PFSK-1 (cell line): Measurements from ENCODE around the gene VRK3.

Experiments
- FOXP2 ChIP-seq: optimal IDR thresholded peaks from 2 replicates; pipeline ENCODE3; 2011; ENCODE audit warnings: borderline replicate concordance, control low read depth, inconsistent platforms; ENCODE audit not compliant: insufficient read depth; ENCODE audit errors: extremely low read length, extremely low read depth
- POLR2AphosphoS5 ChIP-seq: IDR thresholded peaks from 2 replicates; pipeline ENCODE4 v1.6.1; 2012; ENCODE audit warnings: low read depth, mild to moderate bottlenecking, control low read depth, low read length, moderate library complexity
- SIN3A ChIP-seq: IDR thresholded peaks from 2 replicates; pipeline ENCODE4 v1.6.1; 2012; ENCODE audit warnings: mild to moderate bottlenecking, low read length, moderate library complexity, borderline replicate concordance; ENCODE audit not compliant: insufficient read depth
- TAF1 ChIP-seq: IDR thresholded peaks from 2 replicates; pipeline ENCODE4 v1.6.1; 2012; ENCODE audit warnings: low read length, control low read depth, borderline replicate concordance; ENCODE audit not compliant: insufficient read depth
- TF ChIP-seq, protein P1 (sequence below), 2 experiments: IDR thresholded peaks; 2 replicates each; pipeline versions ENCODE4 v1.6.1 to v1.8.0; 2011 to 2012; ENCODE audit warnings: low read depth in 2 of 2, low read length in 2 of 2, control low read depth in 1 of 2, inconsistent platforms in 1 of 2, mild to moderate bottlenecking in 1 of 2, moderate library complexity in 1 of 2; ENCODE audit not compliant: insufficient read depth in 1 of 2

DNA sequence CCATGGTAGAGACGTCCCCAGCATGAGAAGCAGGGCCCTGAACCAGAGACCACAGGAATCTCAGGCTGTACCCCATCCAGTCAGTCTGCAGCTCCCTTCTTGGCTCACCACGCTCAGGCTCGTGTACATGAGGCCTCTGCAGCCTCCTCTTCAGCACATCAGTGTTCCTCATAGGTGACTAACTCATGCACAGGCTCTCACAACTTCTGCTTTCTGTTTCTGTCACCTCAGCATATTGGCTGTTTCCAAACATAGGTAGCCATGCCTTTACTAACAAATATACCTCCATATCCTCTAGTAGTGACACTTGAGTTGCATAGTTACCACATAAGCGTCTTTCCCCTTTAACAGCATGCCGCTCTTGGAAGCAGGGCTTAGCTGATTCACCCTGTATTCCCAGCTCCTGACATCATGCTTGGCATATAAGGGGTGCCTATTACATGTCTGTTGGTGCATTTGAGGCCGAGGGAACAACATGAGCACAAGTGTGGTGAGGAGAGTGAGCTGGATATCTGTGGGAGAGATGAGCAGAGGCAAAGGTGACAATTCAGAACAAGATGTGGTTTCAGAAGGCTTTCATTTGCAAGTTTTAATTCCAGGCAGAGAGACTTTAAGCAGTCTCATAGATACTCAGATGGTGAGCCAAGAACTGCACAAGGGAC, 17.3 kb upstream of the VRK3 start:
- TF ChIP-seq SIN3A (no peak), POLR2AphosphoS5 (no peak), TAF1 (no peak), FOXP2 (no peak)
- TF ChIP-seq, protein P1, sequence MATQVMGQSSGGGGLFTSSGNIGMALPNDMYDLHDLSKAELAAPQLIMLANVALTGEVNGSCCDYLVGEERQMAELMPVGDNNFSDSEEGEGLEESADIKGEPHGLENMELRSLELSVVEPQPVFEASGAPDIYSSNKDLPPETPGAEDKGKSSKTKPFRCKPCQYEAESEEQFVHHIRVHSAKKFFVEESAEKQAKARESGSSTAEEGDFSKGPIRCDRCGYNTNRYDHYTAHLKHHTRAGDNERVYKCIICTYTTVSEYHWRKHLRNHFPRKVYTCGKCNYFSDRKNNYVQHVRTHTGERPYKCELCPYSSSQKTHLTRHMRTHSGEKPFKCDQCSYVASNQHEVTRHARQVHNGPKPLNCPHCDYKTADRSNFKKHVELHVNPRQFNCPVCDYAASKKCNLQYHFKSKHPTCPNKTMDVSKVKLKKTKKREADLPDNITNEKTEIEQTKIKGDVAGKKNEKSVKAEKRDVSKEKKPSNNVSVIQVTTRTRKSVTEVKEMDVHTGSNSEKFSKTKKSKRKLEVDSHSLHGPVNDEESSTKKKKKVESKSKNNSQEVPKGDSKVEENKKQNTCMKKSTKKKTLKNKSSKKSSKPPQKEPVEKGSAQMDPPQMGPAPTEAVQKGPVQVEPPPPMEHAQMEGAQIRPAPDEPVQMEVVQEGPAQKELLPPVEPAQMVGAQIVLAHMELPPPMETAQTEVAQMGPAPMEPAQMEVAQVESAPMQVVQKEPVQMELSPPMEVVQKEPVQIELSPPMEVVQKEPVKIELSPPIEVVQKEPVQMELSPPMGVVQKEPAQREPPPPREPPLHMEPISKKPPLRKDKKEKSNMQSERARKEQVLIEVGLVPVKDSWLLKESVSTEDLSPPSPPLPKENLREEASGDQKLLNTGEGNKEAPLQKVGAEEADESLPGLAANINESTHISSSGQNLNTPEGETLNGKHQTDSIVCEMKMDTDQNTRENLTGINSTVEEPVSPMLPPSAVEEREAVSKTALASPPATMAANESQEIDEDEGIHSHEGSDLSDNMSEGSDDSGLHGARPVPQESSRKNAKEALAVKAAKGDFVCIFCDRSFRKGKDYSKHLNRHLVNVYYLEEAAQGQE (IDR thresholded peaks at IDR 0.05; ENCODE audit: insufficient read depth in 1 of 2, low read depth in 2 of 2, low read length in 2 of 2) = no peak
